Spleen (tissue), 11 donors: ENCODE results near the gene C6orf52. TPM values are rescaled to one million over a fixed set of nuclear protein-coding genes. Genes with fewer than 3 reads are reported as not detected.

Experiments used
- DNase-seq: peaks from one replicate; pipeline ENCODE4 v3.0.0-alpha.2; 2020
- H3K27ac ChIP-seq, 8 donors: fragments of 200-600 bp; sonication (generic) in 7 of 8; 1 replicate in 4 of 8; 2 replicates in 4 of 8; pipeline versions ENCODE4 v1.5.0 to v1.8.0; 2016 to 2021; ENCODE audit warnings: inconsistent platforms in 4 of 8, mild to moderate bottlenecking in 4 of 8, moderate library complexity in 1 of 8
- H3K27me3 ChIP-seq, 7 donors: fragments of 200-600 bp; sonication (generic) in 6 of 7; replicated peaks in 1 of 7; 1 replicate in 4 of 7; 2 replicates in 3 of 7; pipeline versions ENCODE4 v1.5.0 to v1.8.0; 2016 to 2021; ENCODE audit warnings: inconsistent platforms in 3 of 7, mild to moderate bottlenecking in 1 of 7
- H3K36me3 ChIP-seq, 6 donors: fragments of 200-600 bp; sonication (generic) in 5 of 6; 1 replicate in 4 of 6; 2 replicates in 2 of 6; pipeline versions ENCODE4 v1.5.0 to v1.8.0; 2016 to 2021; ENCODE audit warnings: inconsistent platforms in 2 of 6
- H3K4me1 ChIP-seq, 6 donors: fragments of 200-600 bp; sonication (generic) in 5 of 6; 1 replicate in 3 of 6; 2 replicates in 3 of 6; pipeline versions ENCODE4 v1.5.0 to v1.8.0; 2016 to 2021; ENCODE audit warnings: inconsistent platforms in 3 of 6
- H3K4me3 ChIP-seq, 8 donors: fragments of 200-600 bp; sonication (generic) in 7 of 8; 1 replicate in 4 of 8; 2 replicates in 4 of 8; pipeline versions ENCODE4 v1.5.0 to v1.8.0; 2016 to 2021; ENCODE audit warnings: inconsistent platforms in 4 of 8, mild to moderate bottlenecking in 4 of 8, moderate library complexity in 2 of 8
- H3K9me3 ChIP-seq, 8 donors: fragments of 200-600 bp; sonication (generic) in 7 of 8; 1 replicate in 4 of 8; 2 replicates in 4 of 8; pipeline versions ENCODE4 v1.5.0 to v1.8.0; 2016 to 2021; ENCODE audit warnings: inconsistent platforms in 4 of 8
- POLR2A ChIP-seq, 3 donors: fragments of 450-650 bp; IDR thresholded peaks; one replicate each; pipeline ENCODE4 v1.5.1; 2017; ENCODE audit warnings: antibody characterized with exemption in 3 of 3, mild to moderate bottlenecking in 1 of 3
- POLR2AphosphoS5 ChIP-seq, 3 donors: sonication (generic); formaldehyde crosslinking; IDR thresholded peaks; one replicate each; pipeline ENCODE4 v1.5.1; 2017; ENCODE audit warnings: antibody characterized with exemption in 3 of 3
- WGBS, 5 donors: extraction: QIAGEN DNeasy Blood & Tissue Kit in 3 of 5; methylation state at CpG; one replicate each; pipeline versions ENCODE4 v1.1.5 to v1.1.7; 2013 to 2018; 5-methylcytosine and 5-hydroxymethylcytosine counted together
- intact Hi-C: fragments of 100-400 bp; cut with DNase I; formaldehyde crosslinking; loops from one replicate; pipeline ENCODE4 v1.15.0; 2023; ENCODE audit warnings: low total_unique reads
- polyA plus RNA-seq, 3 donors: library from polyadenylated mRNA; stranded (reverse); fragments of 200-250 nt; gene quantifications; one replicate each; pipeline ENCODE4 v1.2.1, GENCODE V29; 2013
- total RNA-seq, 7 donors: library from RNA; depleted of rRNA in 3 of 7; stranded (reverse); fragments of >200 nt in 3 of 7; fragmentation: NEBNext Ultra II Directional in 4 of 7; extraction: Animal tissue kit (Norgen Biotek cat#: 25700) in 4 of 7; gene quantifications; one replicate each; pipeline versions ENCODE4 v1.1.0 to v1.2.1, GENCODE V29; 2016 to 2021
- TF ChIP-seq, protein P1 (sequence below), 11 experiments: fragments of 200-600 bp in 7 of 11; fragments of 450-650 bp in 4 of 11; sonication (generic) in 4 of 11; IDR thresholded peaks in 8 of 11; conservative IDR thresholded peaks in 3 of 11; 1 replicate in 7 of 11; 2 replicates in 4 of 11; pipeline versions ENCODE4 v1.4.0 to v1.8.0; 2016 to 2021; ENCODE audit warnings: antibody characterized with exemption in 11 of 11, inconsistent platforms in 4 of 11, mild to moderate bottlenecking in 1 of 11
- donor health status: healthy with polysubstance abuse.
- donor health status: DM: no; HTN: no; CAD: no; lungs with moderate emphysema.
- donor health status: DM: no; HTN: no; CAD: no.
- donor health status: Bipolar disorder and iron deficiency.
- donor health status: healthy.
- donor health status: DM: no; HTN: no; CAD: no.
- donor health status: DM: yes; HTN: yes; CAD: no.

Gene C6orf52
- total and polyA plus RNA-seq, 10 donors = 0.42 to 1.5 (median 0.80) TPM; not detected in 4

DNA sequence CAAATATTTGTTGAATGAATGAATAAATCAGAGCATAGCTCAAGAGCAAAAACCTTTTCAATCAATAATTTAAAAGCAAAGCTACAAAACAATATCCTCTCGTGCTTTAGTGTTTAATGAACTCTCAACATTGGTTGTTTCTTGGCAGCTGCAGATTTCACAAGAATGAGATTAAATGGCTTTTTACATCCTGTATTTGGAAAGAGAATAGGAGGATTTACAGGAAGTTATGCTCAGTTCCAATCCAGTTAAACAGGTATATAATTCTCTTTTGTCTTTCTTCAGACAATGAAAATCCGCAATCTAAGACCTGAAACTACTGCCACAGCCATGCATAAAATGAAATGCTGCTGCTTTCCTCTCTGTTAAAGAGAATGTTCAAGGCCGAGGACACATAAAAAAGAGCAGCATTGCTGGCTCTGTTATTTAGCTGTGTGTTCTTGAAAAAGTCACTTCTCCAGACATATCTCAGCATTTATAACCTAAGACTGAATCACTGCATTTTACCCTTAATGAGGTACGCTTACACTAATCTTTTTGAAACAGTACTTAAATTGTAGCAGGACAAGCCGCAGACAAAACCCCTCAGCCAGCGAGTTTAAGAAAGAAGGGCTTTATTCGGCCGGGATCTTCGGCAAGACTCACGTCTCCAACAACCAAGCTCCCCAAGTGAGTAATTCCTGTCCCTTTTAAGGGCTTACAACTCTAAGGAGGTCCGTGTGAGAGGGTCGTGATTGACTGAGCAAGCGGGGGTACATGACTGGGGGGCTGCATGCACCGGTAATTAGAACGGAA is 3.6 kb downstream of the C6orf52 start:
- 76 to 85% (median 77%) methylated on average over 15 of the region's 15 CpGs for WGBS, 5 donors
- no peaks in the 10 kb centered on the region for H3K36me3 ChIP-seq
- no peaks in the 10 kb centered on the region for H3K9me3 ChIP-seq
- H3K4me3 ChIP-seq = no peak overlapping the region
- no peak for DNase-seq
- peaks cover 0 to 2% (median 0%) of the 10 kb centered on the region in 7 donors for H3K27me3 ChIP-seq
- intact Hi-C loops = loop anchor here (10.0 kb wide), 2 partner anchors 54 to 176 kb away; partner anchors contain the start of gene TMEM14B
- H3K4me1 ChIP-seq = peaks cover 10 to 37% (median 18%) of the 10 kb centered on the region in 6 donors
- TF ChIP-seq POLR2AphosphoS5 (IDR thresholded peaks at IDR 0.05) (no peak), POLR2A (IDR thresholded peaks at IDR 0.05) (no peak)
- TF ChIP-seq, protein P1, sequence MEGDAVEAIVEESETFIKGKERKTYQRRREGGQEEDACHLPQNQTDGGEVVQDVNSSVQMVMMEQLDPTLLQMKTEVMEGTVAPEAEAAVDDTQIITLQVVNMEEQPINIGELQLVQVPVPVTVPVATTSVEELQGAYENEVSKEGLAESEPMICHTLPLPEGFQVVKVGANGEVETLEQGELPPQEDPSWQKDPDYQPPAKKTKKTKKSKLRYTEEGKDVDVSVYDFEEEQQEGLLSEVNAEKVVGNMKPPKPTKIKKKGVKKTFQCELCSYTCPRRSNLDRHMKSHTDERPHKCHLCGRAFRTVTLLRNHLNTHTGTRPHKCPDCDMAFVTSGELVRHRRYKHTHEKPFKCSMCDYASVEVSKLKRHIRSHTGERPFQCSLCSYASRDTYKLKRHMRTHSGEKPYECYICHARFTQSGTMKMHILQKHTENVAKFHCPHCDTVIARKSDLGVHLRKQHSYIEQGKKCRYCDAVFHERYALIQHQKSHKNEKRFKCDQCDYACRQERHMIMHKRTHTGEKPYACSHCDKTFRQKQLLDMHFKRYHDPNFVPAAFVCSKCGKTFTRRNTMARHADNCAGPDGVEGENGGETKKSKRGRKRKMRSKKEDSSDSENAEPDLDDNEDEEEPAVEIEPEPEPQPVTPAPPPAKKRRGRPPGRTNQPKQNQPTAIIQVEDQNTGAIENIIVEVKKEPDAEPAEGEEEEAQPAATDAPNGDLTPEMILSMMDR (IDR thresholded peaks at IDR 0.05 in 8 of 11, conservative IDR thresholded peaks at IDR 0.05 in 3 of 11) = no peak
- no peak overlapping the region for H3K27ac ChIP-seq

DNA sequence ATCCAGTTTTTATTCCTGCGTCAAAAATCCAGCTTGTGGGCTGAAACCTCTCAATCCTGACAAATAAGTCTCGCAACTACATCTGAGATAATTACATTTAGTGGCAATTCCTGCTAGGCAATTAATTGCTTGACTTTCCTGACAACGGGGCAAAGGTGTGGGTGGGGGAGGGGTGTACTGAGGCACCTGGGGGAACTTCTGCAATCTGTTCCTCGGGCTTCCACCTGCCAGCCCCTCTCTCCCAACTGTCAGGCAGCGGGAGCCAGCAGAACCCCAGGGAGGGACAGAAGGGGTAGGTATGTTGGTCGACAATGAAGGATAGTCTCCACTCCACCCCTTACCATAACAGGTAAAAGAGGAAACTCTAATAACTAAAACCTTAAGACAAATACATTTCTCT is 6.8 kb downstream of the C6orf52 start:
- no peaks in the 10 kb centered on the region for H3K36me3 ChIP-seq
- TF ChIP-seq, protein P1 (IDR thresholded peaks at IDR 0.05 in 8 of 11, conservative IDR thresholded peaks at IDR 0.05 in 3 of 11) = no peak
- TF ChIP-seq POLR2AphosphoS5 (IDR thresholded peaks at IDR 0.05) (no peak), POLR2A (IDR thresholded peaks at IDR 0.05) (no peak)
- WGBS, 5 donors = 43 to 49% (median 48%) methylated on average over 6 of the region's 6 CpGs
- no peak overlapping the region for H3K4me3 ChIP-seq
- intact Hi-C loops = no loop called here
- peaks cover 0 to 2% (median 0%) of the 10 kb centered on the region in 7 donors for H3K27me3 ChIP-seq
- DNase-seq = no peak
- no peaks in the 10 kb centered on the region for H3K9me3 ChIP-seq
- no peak overlapping the region for H3K27ac ChIP-seq
- H3K4me1 ChIP-seq = peaks cover 0 to 12% (median 0%) of the 10 kb centered on the region in 6 donors

DNA sequence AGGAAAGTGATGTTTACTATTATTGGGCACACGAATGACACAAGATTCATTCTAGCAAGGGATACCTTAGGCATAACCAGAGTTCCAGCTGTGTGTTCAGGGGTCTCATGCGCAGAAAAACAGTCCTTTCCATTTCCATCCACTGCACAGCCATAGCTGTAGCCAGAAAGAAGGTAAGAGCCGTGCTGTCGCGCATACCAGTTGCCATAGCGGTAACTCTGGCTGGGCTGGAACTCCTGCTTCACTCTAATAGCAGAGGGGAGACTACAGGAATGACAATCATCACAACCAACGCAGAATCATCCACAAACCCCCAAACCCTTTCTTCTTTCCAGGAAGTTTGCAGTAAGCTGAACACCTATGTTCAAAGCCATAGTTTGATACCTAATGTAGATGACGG is 7.5 kb downstream of the C6orf52 start:
- H3K4me1 ChIP-seq = peaks cover 0 to 6% (median 0%) of the 10 kb centered on the region in 6 donors
- DNase-seq = no peak
- no peak overlapping the region for H3K27ac ChIP-seq
- 86 to 92% (median 87%) methylated on average over 8 of the region's 8 CpGs for WGBS, 5 donors
- H3K9me3 ChIP-seq = no peaks in the 10 kb centered on the region
- intact Hi-C loops = no loop called here
- H3K4me3 ChIP-seq = no peak overlapping the region
- TF ChIP-seq, protein P1 (IDR thresholded peaks at IDR 0.05 in 8 of 11, conservative IDR thresholded peaks at IDR 0.05 in 3 of 11) = no peak
- TF ChIP-seq POLR2A (IDR thresholded peaks at IDR 0.05) (no peak), POLR2AphosphoS5 (IDR thresholded peaks at IDR 0.05) (no peak)
- no peaks in the 10 kb centered on the region for H3K36me3 ChIP-seq
- H3K27me3 ChIP-seq = peaks cover 0 to 2% (median 0%) of the 10 kb centered on the region in 7 donors
